Measurements from ENCODE around the gene SETBP1.

SETBP1 gene

DNA sequence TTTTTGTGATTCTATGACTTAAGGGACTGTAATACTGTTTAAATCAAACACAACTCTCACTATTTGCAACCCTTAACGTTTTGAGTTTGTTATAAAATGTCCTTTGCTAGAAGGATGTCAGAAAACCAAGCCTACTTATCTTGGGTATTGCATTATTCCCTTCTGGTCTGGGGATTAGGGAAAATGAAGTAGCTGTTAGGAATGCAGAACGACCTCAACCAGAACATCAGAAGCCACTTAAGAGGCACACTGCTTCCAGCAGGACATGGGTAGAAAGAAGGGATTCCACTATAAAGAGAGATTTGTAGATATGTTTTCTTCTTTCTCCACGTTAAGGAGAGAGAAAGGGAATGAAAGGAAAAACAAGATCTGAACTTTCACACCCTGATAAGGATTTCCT, 101.2 kb downstream of the SETBP1 start:
- H3K4me3 ChIP-seq (ENCODE audit: low read depth, low read length): no peak overlapping the region
- H3K36me3 ChIP-seq (ENCODE audit: control insufficient read depth, insufficient read depth, low read length): no peaks in the 10 kb centered on the region
- no peak overlapping the region for H3K27ac ChIP-seq (ENCODE audit: low read depth, low read length)
- H3K9me3 ChIP-seq (ENCODE audit: control insufficient read depth, insufficient read depth, low read depth, low read length): no peaks in the 10 kb centered on the region
- H3K9ac ChIP-seq (ENCODE audit: low read length): no peak overlapping the region
- no peaks in the 10 kb centered on the region for H3K27me3 ChIP-seq (ENCODE audit: control insufficient read depth, insufficient read depth, low read length)
- peaks cover 14% of the 10 kb centered on the region for H3K4me1 ChIP-seq (ENCODE audit: control insufficient read depth, insufficient read depth, low read length)

DNA sequence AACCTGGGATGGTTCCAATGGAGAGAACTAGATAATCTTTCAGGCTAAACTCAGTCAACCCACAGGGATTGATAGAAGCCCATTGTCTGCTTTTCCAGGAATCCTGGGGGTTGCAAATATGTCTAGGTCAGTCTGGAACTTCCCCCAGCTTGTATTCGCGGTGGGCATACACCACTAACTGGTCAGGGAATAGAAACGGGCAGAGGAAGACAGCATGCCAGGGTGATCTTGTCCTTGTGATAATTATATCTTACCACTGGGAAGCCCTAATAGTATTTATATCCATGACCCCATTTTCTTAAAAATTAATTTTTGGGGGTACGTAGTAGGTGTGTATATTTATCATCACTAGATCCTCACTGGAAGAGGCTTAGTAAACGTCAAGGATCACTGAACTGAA, 101.9 kb downstream of the SETBP1 start:
- Histone ChIP-seq H3K27ac (ENCODE audit: low read depth, low read length) (no peak overlapping the region), H3K27me3 (ENCODE audit: control insufficient read depth, insufficient read depth, low read length) (no peaks in the 10 kb centered on the region), H3K36me3 (ENCODE audit: control insufficient read depth, insufficient read depth, low read length) (no peaks in the 10 kb centered on the region), H3K4me1 (ENCODE audit: control insufficient read depth, insufficient read depth, low read length) (peaks cover 14% of the 10 kb centered on the region), H3K4me3 (ENCODE audit: low read depth, low read length) (no peak overlapping the region), H3K9me3 (ENCODE audit: control insufficient read depth, insufficient read depth, low read depth, low read length) (no peaks in the 10 kb centered on the region), H3K9ac (ENCODE audit: low read length) (no peak overlapping the region)

DNA sequence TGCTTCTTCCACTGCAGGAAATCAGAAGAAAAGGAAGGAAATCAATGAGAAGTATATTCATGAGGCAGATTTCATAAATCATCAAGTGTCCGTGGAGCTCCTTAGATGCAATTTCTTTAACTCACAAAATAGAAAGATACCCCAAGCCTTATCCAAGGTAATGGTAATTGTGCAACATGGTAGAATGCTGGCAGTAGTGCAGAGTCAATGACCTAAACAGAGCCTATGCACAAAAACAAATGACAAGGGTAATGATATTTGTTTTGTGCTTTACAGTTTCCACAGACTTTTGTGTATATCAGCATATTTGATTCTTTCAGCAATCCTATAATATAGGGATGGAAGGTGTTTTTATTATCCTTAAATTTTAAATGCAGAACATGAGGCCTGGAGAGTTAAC, 102.7 kb downstream of the SETBP1 start:
- Histone ChIP-seq H3K36me3 (ENCODE audit: control insufficient read depth, insufficient read depth, low read length) (no peaks in the 10 kb centered on the region), H3K27me3 (ENCODE audit: control insufficient read depth, insufficient read depth, low read length) (no peaks in the 10 kb centered on the region), H3K4me1 (ENCODE audit: control insufficient read depth, insufficient read depth, low read length) (peaks cover 14% of the 10 kb centered on the region), H3K4me3 (ENCODE audit: low read depth, low read length) (no peak overlapping the region), H3K9ac (ENCODE audit: low read length) (no peak overlapping the region), H3K9me3 (ENCODE audit: control insufficient read depth, insufficient read depth, low read depth, low read length) (no peaks in the 10 kb centered on the region), H3K27ac (ENCODE audit: low read depth, low read length) (no peak overlapping the region)

DNA sequence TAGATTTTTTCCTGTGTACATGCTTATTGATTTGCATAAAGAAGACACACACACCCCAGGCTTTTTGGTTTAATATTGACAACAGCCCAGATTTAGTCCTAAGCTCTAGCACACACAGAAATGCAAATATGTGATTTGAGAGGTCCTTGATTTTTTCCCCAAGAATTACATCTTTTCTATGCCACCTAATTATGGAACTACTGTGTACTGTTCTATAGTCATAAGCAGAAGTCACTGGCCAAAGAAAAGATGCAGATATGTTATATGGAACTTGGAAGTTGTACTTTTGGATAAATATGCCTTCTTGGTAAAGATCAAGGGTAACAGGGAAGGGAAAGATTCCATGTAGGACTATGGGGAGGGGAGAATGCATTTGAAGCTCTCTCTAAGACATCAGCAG, 105.6 kb downstream of the SETBP1 start:
- Histone ChIP-seq H3K9me3 (ENCODE audit: control insufficient read depth, insufficient read depth, low read depth, low read length) (no peaks in the 10 kb centered on the region), H3K27me3 (ENCODE audit: control insufficient read depth, insufficient read depth, low read length) (no peaks in the 10 kb centered on the region)

GRCh38 chr18:44786688-44787087, 106.0 kb downstream of the SETBP1 start:
- H3K27me3 ChIP-seq (ENCODE audit: control insufficient read depth, insufficient read depth, low read length): no peaks in the 10 kb centered on the region
- H3K4me3 ChIP-seq (ENCODE audit: low read depth, low read length): no peak overlapping the region
- no peaks in the 10 kb centered on the region for H3K9me3 ChIP-seq (ENCODE audit: control insufficient read depth, insufficient read depth, low read depth, low read length)
- H3K27ac ChIP-seq (ENCODE audit: low read depth, low read length): no peak overlapping the region
- H3K9ac ChIP-seq (ENCODE audit: low read length): no peak overlapping the region
- H3K36me3 ChIP-seq (ENCODE audit: control insufficient read depth, insufficient read depth, low read length): no peaks in the 10 kb centered on the region
- peaks cover 13% of the 10 kb centered on the region for H3K4me1 ChIP-seq (ENCODE audit: control insufficient read depth, insufficient read depth, low read length)

More for the DNA sequence above, 105.6 kb downstream of the SETBP1 start:
- Histone ChIP-seq H3K27ac (ENCODE audit: low read depth, low read length) (no peak overlapping the region), H3K36me3 (ENCODE audit: control insufficient read depth, insufficient read depth, low read length) (no peaks in the 10 kb centered on the region), H3K4me1 (ENCODE audit: control insufficient read depth, insufficient read depth, low read length) (peaks cover 15% of the 10 kb centered on the region), H3K4me3 (ENCODE audit: low read depth, low read length) (no peak overlapping the region), H3K9ac (ENCODE audit: low read length) (no peak overlapping the region)

GRCh38 chr18:44788334-44788733, 107.6 kb downstream of the SETBP1 start:
- Histone ChIP-seq H3K36me3 (ENCODE audit: control insufficient read depth, insufficient read depth, low read length) (no peaks in the 10 kb centered on the region), H3K9ac (ENCODE audit: low read length) (no peak overlapping the region), H3K9me3 (ENCODE audit: control insufficient read depth, insufficient read depth, low read depth, low read length) (no peaks in the 10 kb centered on the region), H3K4me3 (ENCODE audit: low read depth, low read length) (no peak overlapping the region), H3K27ac (ENCODE audit: low read depth, low read length) (no peak overlapping the region), H3K27me3 (ENCODE audit: control insufficient read depth, insufficient read depth, low read length) (no peaks in the 10 kb centered on the region), H3K4me1 (ENCODE audit: control insufficient read depth, insufficient read depth, low read length) (peaks cover 15% of the 10 kb centered on the region; the same call in 1 of the 2 replicates)

GRCh38 chr18:44789710-44790109, 109.0 kb downstream of the SETBP1 start:
- Histone ChIP-seq H3K9ac (ENCODE audit: low read length) (no peak overlapping the region), H3K27ac (ENCODE audit: low read depth, low read length) (no peak overlapping the region), H3K9me3 (ENCODE audit: control insufficient read depth, insufficient read depth, low read depth, low read length) (no peaks in the 10 kb centered on the region), H3K4me1 (ENCODE audit: control insufficient read depth, insufficient read depth, low read length) (peaks cover 15% of the 10 kb centered on the region; the same call in 1 of the 2 replicates), H3K36me3 (ENCODE audit: control insufficient read depth, insufficient read depth, low read length) (no peaks in the 10 kb centered on the region), H3K27me3 (ENCODE audit: control insufficient read depth, insufficient read depth, low read length) (no peaks in the 10 kb centered on the region), H3K4me3 (ENCODE audit: low read depth, low read length) (no peak overlapping the region)

DNA sequence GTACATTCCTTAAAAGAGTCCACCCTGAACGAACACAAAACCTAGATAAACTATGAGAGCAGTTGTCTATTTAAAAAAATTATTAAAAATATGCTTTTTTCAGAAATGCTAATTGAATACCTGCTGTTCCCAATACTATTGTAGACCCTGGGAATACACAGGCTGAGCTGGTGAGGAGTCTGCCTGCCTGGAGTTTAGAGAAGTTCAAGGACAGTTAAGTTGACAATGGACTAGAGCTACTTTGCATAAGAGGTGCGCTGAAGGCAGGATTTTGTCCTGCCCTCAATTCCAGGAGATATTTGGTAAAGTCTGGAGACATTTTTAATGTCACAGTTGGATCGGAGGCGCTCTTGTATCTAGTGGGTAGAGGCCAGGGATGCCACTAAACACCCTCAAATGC, 110.2 kb downstream of the SETBP1 start:
- Histone ChIP-seq H3K4me3 (ENCODE audit: low read depth, low read length) (no peak overlapping the region), H3K9ac (ENCODE audit: low read length) (no peak overlapping the region), H3K27me3 (ENCODE audit: control insufficient read depth, insufficient read depth, low read length) (no peaks in the 10 kb centered on the region), H3K4me1 (ENCODE audit: control insufficient read depth, insufficient read depth, low read length) (peaks cover 15% of the 10 kb centered on the region; the same call in 1 of the 2 replicates), H3K36me3 (ENCODE audit: control insufficient read depth, insufficient read depth, low read length) (no peaks in the 10 kb centered on the region), H3K27ac (ENCODE audit: low read depth, low read length) (no peak overlapping the region), H3K9me3 (ENCODE audit: control insufficient read depth, insufficient read depth, low read depth, low read length) (no peaks in the 10 kb centered on the region)

GRCh38 chr18:44791520-44791919, 110.8 kb downstream of the SETBP1 start:
- H3K27ac ChIP-seq (ENCODE audit: low read depth, low read length): no peak overlapping the region
- no peak overlapping the region for H3K4me3 ChIP-seq (ENCODE audit: low read depth, low read length)
- no peaks in the 10 kb centered on the region for H3K9me3 ChIP-seq (ENCODE audit: control insufficient read depth, insufficient read depth, low read depth, low read length)
- H3K9ac ChIP-seq (ENCODE audit: low read length): no peak overlapping the region
- no peaks in the 10 kb centered on the region for H3K36me3 ChIP-seq (ENCODE audit: control insufficient read depth, insufficient read depth, low read length)
- no peaks in the 10 kb centered on the region for H3K27me3 ChIP-seq (ENCODE audit: control insufficient read depth, insufficient read depth, low read length)
- peaks cover 15% of the 10 kb centered on the region; the same call in 1 of the 2 replicates for H3K4me1 ChIP-seq (ENCODE audit: control insufficient read depth, insufficient read depth, low read length)

DNA sequence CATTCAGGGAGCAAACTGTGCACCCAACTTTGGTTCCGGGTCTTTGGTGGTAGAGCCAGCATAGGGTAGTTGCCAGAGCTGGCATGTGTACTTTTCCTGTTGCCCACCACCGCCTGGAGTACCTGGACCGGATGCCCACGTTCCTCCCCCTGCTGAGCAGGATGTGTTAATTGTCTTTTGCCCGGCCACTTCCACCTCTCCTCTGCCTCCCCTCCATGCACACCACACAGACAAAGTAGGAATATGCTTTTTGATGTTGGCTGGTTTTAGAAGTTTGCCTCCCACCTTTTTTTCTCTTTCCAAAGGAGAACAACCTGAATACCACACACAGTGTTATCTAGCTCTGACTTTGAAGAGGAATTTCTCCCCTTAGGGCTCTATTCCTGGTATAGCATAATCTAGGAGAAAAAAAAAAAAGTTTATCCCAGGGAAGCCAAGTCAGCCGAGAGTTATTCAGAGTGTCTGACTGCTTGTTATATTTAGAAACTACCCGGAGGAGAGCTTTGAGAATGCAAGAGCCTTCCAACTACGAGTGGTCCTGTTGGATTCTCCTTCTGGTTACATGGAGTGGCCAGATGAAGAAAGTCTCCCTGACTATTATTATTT, 111.9 kb downstream of the SETBP1 start:
- H3K4me3 ChIP-seq (ENCODE audit: low read depth, low read length): no peak overlapping the region
- peaks cover 15% of the 10 kb centered on the region; the same call in 1 of the 2 replicates for H3K4me1 ChIP-seq (ENCODE audit: control insufficient read depth, insufficient read depth, low read length)
- no peak overlapping the region for H3K9ac ChIP-seq (ENCODE audit: low read length)
- H3K27me3 ChIP-seq (ENCODE audit: control insufficient read depth, insufficient read depth, low read length): no peaks in the 10 kb centered on the region
- no peaks in the 10 kb centered on the region for H3K36me3 ChIP-seq (ENCODE audit: control insufficient read depth, insufficient read depth, low read length)
- no peak overlapping the region for H3K27ac ChIP-seq (ENCODE audit: low read depth, low read length)
- H3K9me3 ChIP-seq (ENCODE audit: control insufficient read depth, insufficient read depth, low read depth, low read length): no peaks in the 10 kb centered on the region

- Histone ChIP-seq H3K27ac (ENCODE audit: low read depth, low read length) (no peak overlapping the region), H3K4me3 (ENCODE audit: low read depth, low read length) (no peak overlapping the region), H3K4me1 (ENCODE audit: control insufficient read depth, insufficient read depth, low read length) (peaks cover 15% of the 10 kb centered on the region; the same call in 1 of the 2 replicates), H3K27me3 (ENCODE audit: control insufficient read depth, insufficient read depth, low read length) (no peaks in the 10 kb centered on the region), H3K9ac (ENCODE audit: low read length) (no peak overlapping the region), H3K36me3 (ENCODE audit: control insufficient read depth, insufficient read depth, low read length) (no peaks in the 10 kb centered on the region), H3K9me3 (ENCODE audit: control insufficient read depth, insufficient read depth, low read depth, low read length) (no peaks in the 10 kb centered on the region)
Observed at GRCh38 chr18:44793194-44793593, 112.5 kb downstream of the SETBP1 start.

Data from HUES6 (cell line).